OCI-LY7 (cell line): ENCODE data around the gene PODXL2. TPM values are rescaled to one million over a fixed set of nuclear protein-coding genes. Genes with fewer than 3 reads are reported as not detected.

Source experiments
- BruUV-seq: library from RNA; stranded (reverse); fragments of 400-500 nt; replicated peaks from 2 replicates; lab custom pipeline; 2021; lab: Mats Ljungman, UMichigan
- CTCF ChIA-PET: fragments of 300-600 bp; sonication (Branson Sonifier 250); formaldehyde crosslinking; loops from one replicate; lab custom pipeline; 2022; ENCODE audit warnings: antibody characterized with exemption; ENCODE audit not compliant: unreplicated experiment; lab: Charles Lee
- POLR2A ChIA-PET: fragments of 300-600 bp; sonication (Branson Sonifier 250); formaldehyde crosslinking; loops from one replicate; lab custom pipeline; 2022; ENCODE audit warnings: antibody characterized with exemption; lab: Charles Lee
- DNase-seq: peaks from one replicate; pipeline ENCODE4 v3.0.0-alpha.2; 2015; ENCODE audit warnings: low spot score
- H2AFZ ChIP-seq: fragments of 200-600 bp; sonication (generic), shearing (Covaris generic); 2 replicates; pipeline ENCODE4 v1.6.1; 2014; ENCODE audit warnings: mild to moderate bottlenecking, antibody characterized with exemption, low read length, moderate library complexity
- H3K27ac ChIP-seq: fragments of 200-600 bp; sonication (generic); 2 replicates; pipeline ENCODE4 v1.5.1; 2014; ENCODE audit warnings: mixed run types, low read depth, mild to moderate bottlenecking, moderate library complexity, low read length, inconsistent platforms; ENCODE audit not compliant: poor library complexity, severe bottlenecking
- H3K36me3 ChIP-seq: fragments of 200-600 bp; sonication (generic); 2 replicates; pipeline ENCODE4 v1.6.1; 2014; ENCODE audit warnings: mild to moderate bottlenecking, antibody characterized with exemption, low read length, moderate library complexity, mixed read lengths; ENCODE audit not compliant: insufficient read depth
- H3K4me1 ChIP-seq: fragments of 200-600 bp; sonication (generic); 2 replicates; pipeline ENCODE4 v1.5.1; 2014; ENCODE audit warnings: mild to moderate bottlenecking, low read length; ENCODE audit not compliant: insufficient read depth, poor library complexity, severe bottlenecking
- H3K4me2 ChIP-seq: fragments of 200-600 bp; sonication (generic); 2 replicates; pipeline ENCODE4 v1.6.1; 2014; ENCODE audit warnings: mild to moderate bottlenecking, low read length
- H3K4me3 ChIP-seq: fragments of 200-600 bp; sonication (generic); 2 replicates; pipeline ENCODE4 v1.5.1; 2014; ENCODE audit warnings: mild to moderate bottlenecking, low read depth, low read length; ENCODE audit not compliant: poor library complexity, severe bottlenecking
- H3K79me2 ChIP-seq: fragments of 200-600 bp; sonication (generic); 2 replicates; pipeline ENCODE4 v1.6.1; 2016; ENCODE audit warnings: low read depth, mild to moderate bottlenecking, low read length, moderate library complexity, mixed read lengths; ENCODE audit not compliant: insufficient read depth
- H3K9me2 ChIP-seq: fragments of 200-600 bp; sonication (generic); 2 replicates; pipeline ENCODE4 v1.6.1; 2016; ENCODE audit warnings: mild to moderate bottlenecking, low read length, mixed read lengths; ENCODE audit not compliant: insufficient read depth
- H3K9me3 ChIP-seq: fragments of 200-600 bp; sonication (generic); 2 replicates; pipeline ENCODE4 v1.6.1; 2014; ENCODE audit warnings: mild to moderate bottlenecking, mixed run types, low read length, mixed read lengths
- H4K20me1 ChIP-seq: fragments of 200-600 bp; sonication (generic); 2 replicates; pipeline ENCODE4 v1.6.1; 2014; ENCODE audit warnings: mild to moderate bottlenecking, antibody characterized with exemption, low read length, moderate library complexity, mixed read lengths; ENCODE audit not compliant: insufficient read depth
- EZH2phosphoT487 ChIP-seq: fragments of 200-600 bp; sonication (generic); IDR thresholded peaks from 2 replicates; pipeline ENCODE4 v1.6.1; 2018; ENCODE audit warnings: low read depth, borderline replicate concordance, mild to moderate bottlenecking, mixed run types, antibody characterized with exemption, low read length, moderate library complexity, mixed read lengths
- intact Hi-C: fragments of 100-400 bp; cut with micrococcal nuclease; formaldehyde crosslinking; loops from one replicate; pipeline ENCODE4 v1.10.0; 2022; ENCODE audit not compliant: unreplicated experiment
- total RNA-seq, 2 experiments: library from RNA; depleted of rRNA in 1 of 2; stranded (reverse); fragments of >200 nt in 1 of 2; shearing (Covaris generic) in 1 of 2; gene quantifications; 2 replicates each; pipeline ENCODE4 v1.2.3, GENCODE V29; 2014 to 2022
- TF ChIP-seq, protein P1 (sequence below): fragments of 200-600 bp; sonication (generic); conservative IDR thresholded peaks from 2 replicates; pipeline ENCODE4 v1.5.1; 2014; ENCODE audit warnings: mild to moderate bottlenecking, antibody characterized with exemption, low read length, moderate library complexity, mixed read lengths

Gene PODXL2
- total RNA-seq, 2 experiments from 2014 or later: 16.1 to 29.4 TPM

DNA sequence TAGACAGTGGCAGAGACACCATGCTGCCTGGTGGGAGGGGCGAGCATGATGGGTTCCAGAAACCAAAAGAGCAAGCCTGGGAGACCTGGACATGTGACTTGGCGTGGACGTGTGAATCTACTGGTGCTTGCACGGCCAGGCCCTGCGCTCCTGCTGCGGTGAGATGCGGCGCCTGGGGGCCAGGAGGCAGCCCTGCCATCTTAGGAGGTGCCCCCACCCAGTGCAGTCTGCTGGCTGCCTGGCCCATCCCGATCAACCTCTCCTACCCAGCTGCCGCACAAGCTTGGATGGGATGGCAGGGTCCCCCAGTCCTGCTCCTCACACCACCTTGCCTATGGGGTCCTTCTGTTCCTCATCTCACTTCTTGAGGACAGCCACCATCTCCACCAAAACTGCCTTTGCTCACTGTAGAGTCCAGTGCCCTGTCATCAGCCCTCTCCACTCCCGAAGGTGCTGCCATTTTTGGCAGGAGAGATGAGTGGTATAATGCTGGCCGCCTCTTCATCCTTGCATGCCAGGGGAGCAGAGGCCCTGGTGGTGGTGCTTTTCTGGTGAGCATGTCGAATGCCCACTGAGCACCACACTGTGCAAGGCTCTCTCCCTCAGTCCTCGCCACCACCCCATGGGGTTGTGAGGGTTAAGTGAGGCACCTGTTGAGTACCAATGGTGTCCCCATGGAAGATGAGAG, 40.7 kb downstream of the PODXL2 start:
- POLR2A ChIA-PET: no interaction called here
- no peak for DNase-seq
- Histone ChIP-seq H3K36me3 (peaks cover 10% of the 10 kb centered on the region; the same call in 1 of the 2 replicates), H3K9me3 (no peaks in the 10 kb centered on the region), H4K20me1 (no peaks in the 10 kb centered on the region), H3K4me3 (no peak overlapping the region), H2AFZ (no peak overlapping the region), H3K4me2 (no peak overlapping the region), H3K9me2 (no peaks in the 10 kb centered on the region), H3K27ac (no peak overlapping the region), H3K79me2 (no peaks in the 10 kb centered on the region), H3K4me1 (peaks cover 24% of the 10 kb centered on the region)
- no TSS peak for BruUV-seq
- TF ChIP-seq, protein P1, sequence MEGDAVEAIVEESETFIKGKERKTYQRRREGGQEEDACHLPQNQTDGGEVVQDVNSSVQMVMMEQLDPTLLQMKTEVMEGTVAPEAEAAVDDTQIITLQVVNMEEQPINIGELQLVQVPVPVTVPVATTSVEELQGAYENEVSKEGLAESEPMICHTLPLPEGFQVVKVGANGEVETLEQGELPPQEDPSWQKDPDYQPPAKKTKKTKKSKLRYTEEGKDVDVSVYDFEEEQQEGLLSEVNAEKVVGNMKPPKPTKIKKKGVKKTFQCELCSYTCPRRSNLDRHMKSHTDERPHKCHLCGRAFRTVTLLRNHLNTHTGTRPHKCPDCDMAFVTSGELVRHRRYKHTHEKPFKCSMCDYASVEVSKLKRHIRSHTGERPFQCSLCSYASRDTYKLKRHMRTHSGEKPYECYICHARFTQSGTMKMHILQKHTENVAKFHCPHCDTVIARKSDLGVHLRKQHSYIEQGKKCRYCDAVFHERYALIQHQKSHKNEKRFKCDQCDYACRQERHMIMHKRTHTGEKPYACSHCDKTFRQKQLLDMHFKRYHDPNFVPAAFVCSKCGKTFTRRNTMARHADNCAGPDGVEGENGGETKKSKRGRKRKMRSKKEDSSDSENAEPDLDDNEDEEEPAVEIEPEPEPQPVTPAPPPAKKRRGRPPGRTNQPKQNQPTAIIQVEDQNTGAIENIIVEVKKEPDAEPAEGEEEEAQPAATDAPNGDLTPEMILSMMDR: no peak
- no peak for TF ChIP-seq EZH2phosphoT487
- CTCF ChIA-PET: no interaction called here
- intact Hi-C loops: loop anchor here (5.0 kb wide), 1 partner anchor 92 kb away; no protein-coding TSS in a partner anchor

DNA sequence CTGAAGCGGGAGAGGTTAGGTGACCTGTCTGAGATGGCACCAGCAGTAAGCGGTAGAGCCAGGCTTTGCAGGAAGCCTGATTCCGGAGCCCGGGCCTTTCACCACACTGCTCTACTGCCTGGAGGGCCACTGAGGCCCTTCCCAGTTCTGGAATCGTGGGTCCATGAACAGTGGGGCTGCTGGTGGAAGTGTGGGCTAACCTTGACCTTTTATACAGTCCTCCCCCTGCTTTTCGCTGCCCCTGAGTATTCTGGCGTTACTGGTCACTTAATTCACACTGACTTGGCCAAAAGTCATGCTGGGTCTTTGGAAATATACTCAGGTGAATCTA, 41.2 kb downstream of the PODXL2 start:
- POLR2A ChIA-PET: no interaction called here

More for the DNA sequence above, 41.2 kb downstream of the PODXL2 start:
- Histone ChIP-seq H3K9me3 (no peaks in the 10 kb centered on the region), H3K27ac (no peak overlapping the region), H3K79me2 (no peaks in the 10 kb centered on the region), H2AFZ (no peak overlapping the region), H3K4me1 (peaks cover 24% of the 10 kb centered on the region), H3K4me2 (no peak overlapping the region), H4K20me1 (no peaks in the 10 kb centered on the region), H3K4me3 (no peak overlapping the region), H3K36me3 (peaks cover 10% of the 10 kb centered on the region; the same call in 1 of the 2 replicates), H3K9me2 (no peaks in the 10 kb centered on the region)
- TF ChIP-seq, protein P1: no peak
- no peak for TF ChIP-seq EZH2phosphoT487
- intact Hi-C loops: loop anchor here (5.0 kb wide), 1 partner anchor 93 kb away; no protein-coding TSS in a partner anchor
- no TSS peak for BruUV-seq
- CTCF ChIA-PET: no interaction called here
- DNase-seq: no peak
